GM19240 (cell line): ENCODE data around the gene OR6X1.
A peak's percentile ranks its signal among the peaks of the same experiment; 100 is the strongest.
"Not testable (repeated sequence)": the region's sequence is repeated elsewhere in the genome, so short reads cannot be mapped to it uniquely, and the experiment has no call there.

Experiments
- DNase-seq: peaks from one replicate; pipeline ENCODE4 v3.0.0; 2011; ENCODE audit warnings: low spot score; ENCODE audit not compliant: insufficient read length

OR6X1 gene

DNA sequence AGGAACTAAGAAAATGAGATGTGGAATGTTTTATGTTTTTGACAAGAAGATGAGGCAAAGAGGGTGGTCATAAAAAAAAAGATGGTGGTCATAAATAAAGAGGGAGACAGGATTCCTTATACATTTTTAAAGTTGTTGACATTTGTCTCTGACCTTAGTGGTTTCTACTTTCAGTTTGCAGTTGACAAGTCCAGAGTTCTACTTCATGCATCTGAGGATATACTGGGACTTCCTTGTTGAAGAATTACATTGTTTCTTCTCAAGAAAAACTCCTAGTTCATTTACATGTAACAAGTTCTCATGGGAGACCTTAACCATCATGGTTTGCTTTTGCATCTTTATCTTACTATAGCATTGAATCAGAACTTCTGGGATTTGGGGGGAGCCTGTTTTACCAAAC is 1.2 kb downstream of the OR6X1 start:
- DNase-seq: no peak

DNA sequence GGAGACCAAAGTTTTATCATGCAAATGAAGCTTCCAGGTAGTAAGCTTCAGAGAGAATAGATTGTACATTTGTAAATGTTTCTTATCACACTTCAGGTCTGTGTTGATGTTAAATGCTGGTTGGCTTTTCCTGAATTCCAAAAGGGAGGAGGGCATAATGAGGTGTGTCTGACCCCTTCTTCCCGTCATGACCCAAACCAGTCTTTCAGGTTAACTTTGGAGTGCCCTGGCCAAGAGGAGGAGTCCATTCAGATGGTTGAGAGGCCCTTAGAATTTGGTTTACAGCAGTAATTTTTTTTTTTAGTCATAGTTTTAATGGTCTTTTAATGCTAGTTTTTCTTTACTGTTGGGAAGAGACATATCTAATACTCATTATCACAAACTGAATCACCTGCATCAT is 2.5 kb downstream of the OR6X1 start:
- no peak for DNase-seq

DNA sequence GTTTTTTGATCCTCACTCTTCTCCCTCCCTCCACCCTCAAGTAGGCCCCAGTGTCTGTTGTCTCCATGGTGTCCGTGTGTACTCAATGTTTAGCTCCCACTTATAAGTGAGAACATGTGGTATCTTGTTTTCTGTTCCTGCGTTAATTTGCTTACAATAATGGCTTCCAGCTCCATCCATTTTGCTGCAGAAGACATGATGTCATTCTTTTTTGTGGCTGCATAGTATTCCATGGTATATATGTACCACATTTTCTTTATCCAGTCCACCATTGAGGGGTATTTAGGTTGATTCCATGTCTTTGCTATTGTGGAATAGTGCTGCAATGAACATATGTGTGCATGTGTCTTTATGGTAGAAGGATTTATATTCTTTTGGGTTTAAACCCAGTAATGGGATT is 6.0 kb downstream of the OR6X1 start:
- DNase-seq: not testable (repeated sequence)

DNA sequence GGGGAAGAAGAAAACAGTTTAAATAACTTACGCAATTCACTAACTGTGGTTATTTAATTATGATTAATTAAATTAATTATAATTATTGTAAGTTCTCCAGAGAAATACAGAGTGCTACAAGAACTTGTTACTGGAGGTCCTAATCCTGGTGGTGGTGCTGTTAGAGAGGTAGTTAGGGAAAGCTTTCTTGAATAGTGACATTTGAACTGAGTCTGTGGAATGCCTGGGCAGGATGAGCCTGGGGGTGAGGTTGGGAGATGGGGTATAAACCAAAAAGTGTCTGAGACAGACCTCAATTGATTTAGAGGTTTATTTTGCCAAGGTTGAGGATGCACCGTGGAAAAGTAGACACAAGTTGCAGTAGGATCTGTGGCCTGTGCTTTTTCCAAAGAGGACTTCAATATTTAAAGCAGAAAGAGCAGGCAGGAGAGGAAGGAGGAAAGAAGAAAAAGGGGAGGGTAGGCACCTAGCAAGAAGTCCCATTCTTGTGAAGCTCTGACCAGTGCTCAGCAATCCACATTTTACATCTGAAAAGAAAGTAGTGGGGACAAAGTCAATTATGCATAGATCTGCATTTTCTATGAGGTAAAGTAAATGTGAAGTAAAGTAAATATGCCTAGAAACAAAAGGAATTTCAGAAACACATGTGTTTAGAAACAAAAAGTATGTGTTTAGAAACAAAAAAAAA is 8.4 kb downstream of the OR6X1 start:
- DNase-seq: no peak

DNA sequence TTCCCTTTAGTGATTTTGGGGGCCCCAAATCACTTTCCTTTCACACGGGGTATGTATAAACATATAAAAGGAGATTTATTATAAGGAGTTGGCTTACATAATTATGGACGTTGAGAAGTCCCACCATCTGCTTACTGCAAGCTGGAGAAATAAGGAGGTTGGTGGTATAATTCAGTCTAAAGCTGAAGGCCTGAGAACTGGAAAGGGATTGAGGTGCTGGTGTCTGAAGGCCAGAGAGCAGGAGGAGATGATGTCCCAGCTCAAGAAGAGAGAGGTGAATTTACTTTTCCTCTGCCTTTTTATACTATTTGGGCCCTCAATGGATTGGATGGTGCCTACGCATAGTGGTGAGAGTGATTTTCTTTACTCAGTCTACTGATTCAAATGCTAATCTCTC is 11.6 kb downstream of the OR6X1 start:
- no peak for DNase-seq

DNA sequence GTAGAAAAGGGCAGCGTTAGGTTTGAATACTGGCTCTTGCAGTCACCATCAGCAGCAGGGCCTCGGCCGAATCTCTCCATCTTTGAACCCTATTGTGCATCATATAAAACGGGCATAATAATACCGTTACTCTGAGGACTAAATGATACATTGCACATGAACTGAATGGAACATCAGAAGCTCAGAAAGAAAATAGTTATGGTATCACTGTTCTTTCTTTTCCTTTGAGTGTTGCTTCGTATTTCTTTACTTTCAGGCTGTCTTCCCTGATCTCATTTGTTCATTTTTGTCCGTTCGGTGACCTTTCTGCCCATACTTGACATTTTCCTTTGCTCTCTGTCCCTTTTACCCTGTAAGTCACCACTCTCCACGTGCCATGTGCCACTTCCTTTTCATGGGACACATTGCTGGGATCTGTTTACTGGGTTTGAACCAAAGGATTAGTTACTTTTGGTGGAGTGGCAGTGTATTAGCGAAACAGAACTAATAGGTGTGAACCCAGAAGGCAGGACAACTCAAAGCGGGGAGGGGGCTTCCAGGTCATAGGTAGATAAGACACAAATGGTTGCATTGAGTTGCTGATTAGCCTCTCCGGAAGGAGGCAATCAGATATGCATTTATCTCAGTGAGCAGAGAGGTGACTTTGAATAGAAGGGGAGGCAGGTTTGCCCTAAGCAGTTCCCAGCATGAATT is 12.1 kb downstream of the OR6X1 start:
- DNase-seq: no peak

DNA sequence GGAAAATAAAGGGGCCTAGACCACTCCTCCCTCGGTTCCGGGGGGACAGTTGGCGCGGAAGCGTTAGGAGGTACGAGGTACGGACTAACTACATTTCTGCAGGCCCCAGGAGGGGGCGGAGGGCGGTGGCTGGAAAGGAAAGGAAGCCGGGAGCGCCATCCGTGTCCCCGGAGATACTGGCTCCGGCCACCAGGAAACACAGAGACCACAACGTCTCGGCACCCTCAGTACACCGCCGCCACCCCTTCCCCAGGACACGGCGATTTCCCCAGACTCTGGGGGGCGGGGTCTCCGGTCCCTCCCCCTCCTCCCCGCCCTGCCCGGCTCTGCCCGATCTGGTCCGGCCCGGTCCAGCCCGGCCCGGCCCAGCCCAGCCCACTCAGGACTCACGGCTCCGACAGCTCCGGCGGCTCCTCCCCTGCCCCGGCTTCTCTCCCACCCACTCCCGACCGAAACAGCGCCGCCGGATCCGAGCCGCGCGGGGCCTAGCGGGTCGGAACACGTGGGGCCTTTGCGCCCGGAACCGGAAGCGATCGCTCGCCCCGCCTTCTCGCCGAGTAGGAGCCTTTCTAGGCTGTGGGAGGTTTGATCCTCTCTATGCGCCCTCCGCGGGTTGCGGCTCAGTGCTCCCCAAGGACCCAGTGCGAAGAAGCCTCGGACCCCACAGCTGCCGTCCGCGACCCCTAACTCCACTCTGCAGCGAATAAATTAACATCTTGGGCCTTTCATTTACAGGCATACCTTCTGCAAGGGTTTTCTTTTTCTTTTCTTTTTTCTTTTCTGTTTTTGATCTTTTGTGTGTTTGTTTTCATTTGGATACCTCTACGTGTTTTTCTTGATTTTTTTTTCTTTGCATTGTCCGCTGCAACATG is 12.9 kb downstream of the OR6X1 start, which contains the start of gene ZNF202:
Gene ZNF202, minus strand, starts transcription at position 502 of the 872 bp plus-strand sequence. CDS start 10,772 bp downstream, outside the sequence.
- peak; percentile 47 for DNase-seq

DNA sequence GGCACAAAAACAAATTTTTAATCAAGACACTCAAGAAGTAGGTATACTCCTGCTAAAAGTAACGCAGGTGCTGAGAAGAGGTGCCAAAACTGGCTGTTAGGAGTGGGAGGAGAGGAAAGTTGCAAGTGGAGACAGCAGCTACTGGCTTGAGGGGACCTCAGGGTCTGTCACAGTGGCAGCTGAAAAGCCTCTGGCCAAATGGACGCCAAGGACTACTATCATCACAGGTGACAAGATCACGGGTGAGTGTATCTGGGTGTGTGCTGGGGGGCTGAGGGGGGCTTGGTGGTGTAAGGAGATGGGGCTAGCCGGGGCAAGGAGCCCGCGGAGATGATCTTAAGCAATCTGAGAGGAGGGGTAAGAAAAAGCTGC is 13.5 kb downstream of the OR6X1 start:
- no peak for DNase-seq

DNA sequence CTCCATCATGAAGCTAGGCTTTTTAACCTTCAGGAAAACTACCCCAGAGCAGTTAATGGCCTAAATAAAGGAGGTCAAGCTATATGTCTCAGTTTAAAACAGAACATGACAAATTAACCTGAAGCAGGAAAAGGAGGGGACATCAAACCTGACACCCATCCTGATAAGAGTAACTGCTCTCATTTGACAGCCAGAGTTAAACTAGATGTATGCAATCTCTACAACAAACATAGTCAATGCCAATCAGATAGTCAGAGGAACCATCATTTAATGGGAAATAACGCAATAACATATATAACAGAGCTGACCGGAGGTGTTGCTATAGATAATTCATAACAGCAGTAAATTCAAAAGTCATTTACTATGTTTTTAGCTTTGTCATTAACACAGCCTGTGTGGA is 15.9 kb downstream of the OR6X1 start:
- no peak for DNase-seq

DNA sequence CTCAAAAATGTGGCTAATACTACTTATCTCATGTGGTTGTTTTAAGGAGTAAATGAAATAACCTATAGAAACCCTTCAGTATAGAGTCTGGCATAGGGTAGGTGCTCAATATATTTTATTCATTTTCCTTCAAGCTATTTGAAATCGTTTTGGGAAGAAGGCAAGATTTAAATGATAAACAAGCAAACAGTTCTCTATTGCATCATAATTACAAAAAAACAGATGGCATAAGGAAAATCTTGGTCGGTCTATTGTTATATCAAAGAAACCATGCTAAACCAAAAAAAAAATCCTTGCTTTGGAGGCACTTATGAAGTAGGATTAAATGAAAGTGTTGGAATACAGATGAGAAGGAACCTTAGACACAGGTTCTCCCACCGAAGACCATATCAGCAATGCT is 17.5 kb downstream of the OR6X1 start:
- DNase-seq: no peak

DNA sequence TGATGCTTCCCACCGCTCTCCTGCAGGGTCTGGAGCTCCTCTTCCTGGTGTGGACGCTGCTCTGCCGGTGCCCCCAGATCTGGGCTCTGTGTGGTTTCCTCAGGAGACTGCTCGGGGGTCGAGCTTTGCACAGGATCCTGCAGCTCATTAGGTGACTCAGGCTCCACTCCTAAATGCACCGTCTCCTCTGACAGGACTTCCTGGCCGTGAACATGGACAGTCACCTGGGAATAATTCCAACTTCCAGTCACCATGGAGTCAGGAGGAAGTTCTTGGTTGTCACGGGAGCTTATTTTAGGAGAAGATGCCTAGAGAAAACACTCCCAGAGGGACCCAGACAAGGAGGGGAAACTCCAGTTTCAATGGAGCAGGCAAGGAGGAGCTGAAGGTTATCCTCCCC is 24.7 kb downstream of the OR6X1 start:
- DNase-seq: no peak

DNA sequence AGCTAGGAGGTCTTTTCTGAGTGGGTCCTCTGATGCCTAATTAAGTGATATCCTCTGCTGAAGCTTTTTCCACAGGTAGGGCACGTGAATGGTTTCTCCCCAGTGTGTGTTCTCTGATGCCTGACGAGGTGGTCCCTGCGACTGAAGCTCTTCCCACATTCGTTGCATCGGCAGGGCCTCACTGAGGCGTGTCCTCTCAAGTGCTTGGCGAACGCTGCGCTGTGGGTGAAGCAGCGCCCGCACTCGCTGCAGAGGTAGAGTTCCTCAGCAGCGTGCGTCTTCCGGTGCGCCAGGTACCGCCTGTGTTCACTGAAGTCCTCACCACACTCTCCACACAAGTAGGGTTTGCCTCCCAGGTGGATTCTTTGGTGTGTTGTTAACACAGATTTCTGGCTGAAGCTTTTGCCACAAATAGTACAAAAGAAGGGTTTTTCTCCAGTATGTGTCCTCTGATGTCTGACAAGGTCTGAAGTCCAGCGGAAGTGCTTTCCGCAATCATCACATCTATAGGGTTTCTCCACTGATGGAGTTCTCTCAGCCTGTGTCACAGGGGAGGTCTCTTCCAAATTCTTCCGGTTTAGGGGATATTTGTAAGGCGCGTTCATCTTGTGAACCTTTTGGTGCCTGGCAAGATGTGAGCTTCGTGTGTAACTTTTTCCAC is 28.2 kb downstream of the OR6X1 start:
- no peak for DNase-seq

DNA sequence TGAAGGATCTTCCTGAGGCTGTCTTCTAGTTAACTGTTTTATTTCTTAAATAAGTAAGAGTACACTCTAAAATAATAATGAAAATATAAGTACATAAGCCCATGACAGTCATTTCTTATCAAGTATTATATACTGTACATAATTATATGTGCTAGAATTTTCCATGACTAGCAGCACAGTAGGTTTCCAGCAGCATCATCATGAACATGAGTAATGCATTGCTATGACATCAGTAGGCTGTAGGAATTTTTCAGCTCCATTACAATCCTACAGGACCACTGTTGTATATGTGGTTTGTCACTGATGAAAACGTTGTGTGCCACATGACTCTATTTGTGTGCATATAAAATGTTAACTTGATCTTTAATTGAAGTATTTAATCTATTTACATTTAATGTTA is 34.9 kb downstream of the OR6X1 start:
- DNase-seq: no peak

DNA sequence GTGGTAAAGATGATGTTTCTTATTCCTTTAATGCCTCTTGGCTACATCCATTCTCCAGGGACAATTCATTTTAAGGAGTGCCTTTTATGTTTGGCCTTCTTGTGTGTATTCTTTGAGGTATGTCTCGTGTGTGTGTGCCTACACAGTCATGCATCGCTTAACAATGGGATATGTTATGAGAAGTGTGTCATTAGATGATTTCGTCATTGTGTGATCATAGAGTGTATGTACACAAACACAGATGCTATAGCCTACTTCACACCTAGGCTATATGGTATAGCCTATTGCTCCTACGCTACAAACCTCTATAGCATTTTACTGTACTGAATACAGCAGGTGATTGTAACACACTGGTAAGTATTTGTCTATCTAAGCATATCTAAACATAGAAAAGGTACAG is 35.8 kb downstream of the OR6X1 start:
- DNase-seq: no peak

DNA sequence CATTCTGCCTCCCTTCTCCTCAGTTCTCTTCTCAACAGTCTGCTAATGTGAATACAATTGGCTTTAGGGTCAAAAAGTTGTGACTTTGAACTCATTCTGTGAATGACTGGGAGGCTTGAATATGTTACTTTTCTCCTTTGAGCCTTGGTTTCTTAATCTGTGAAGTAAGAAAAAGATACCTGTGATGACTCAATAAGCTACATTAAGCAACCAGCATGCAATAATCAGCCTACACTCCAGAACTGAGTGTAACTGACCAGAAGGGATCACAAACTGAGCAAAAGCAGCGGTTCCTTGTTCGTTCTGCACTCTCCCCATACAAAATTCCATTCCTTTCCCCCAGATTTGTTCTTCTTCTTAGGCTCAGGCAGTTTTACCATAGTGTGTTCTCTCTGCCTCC is 36.3 kb downstream of the OR6X1 start:
- DNase-seq: no peak

DNA sequence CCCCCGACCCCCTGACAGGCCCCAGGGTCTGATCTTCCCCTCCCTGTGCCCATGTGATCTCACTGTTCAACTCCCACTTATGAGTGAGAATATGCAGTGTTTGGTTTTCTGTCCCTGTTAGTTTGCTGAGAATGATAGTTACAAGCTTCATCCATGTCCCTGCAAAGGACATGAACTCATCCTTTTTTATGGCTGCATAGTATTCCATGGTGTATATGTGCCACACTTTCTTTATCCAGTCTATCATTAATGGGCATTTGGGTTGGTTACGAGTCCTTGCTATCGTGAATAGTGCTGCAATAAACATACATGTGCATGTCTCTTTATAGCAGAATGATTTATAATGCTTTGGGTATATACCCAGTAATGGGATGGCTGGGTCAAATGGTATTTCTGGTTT is 41.7 kb downstream of the OR6X1 start:
- not testable (repeated sequence) for DNase-seq

DNA sequence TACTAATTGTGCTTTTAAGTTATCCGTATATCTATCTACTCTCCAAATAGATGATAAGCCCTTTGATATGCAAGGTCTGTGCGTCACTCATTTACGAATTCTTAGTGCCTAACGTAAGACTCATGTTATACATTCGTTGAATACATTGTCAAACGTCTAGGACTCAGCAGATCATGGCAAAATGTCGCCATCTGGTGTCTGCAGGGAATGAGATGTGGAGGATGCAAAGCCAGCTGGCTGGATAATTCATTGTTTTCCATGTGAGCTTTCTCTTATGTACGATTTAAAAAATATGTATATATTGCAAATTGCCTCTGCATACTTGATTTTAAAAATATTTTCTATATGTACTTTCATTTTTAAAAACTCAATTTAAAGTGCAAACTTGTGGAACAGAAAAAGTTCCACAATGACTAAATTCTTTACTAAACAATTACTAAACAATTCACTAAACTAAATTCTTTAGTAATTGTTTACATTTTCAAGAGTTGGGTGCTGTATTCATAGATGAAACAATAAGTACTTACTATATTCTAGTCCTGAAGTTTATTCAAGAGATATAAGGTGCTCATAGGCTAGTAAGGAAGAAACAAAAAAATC is 46.6 kb downstream of the OR6X1 start:
- peak; percentile 12 for DNase-seq

DNA sequence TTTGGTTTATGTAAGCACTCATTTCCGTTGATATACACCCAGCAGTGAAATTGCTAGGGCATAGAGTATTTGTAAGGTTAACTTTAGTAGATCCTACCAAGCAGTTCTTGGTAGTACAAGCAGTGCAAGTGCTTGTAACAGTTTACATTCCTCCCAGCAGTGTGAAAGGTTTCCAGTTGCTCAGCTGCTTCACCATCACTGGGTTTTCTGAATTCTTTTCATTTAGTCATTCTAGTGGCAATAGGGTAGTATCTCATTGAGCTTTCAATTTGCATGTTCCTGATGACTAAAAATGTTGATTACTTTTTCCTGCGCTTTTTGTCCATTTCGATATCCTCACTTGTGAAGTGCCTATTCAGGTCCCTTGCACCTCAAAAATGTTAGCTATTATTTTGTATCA is 47.1 kb downstream of the OR6X1 start:
- no peak for DNase-seq

DNA sequence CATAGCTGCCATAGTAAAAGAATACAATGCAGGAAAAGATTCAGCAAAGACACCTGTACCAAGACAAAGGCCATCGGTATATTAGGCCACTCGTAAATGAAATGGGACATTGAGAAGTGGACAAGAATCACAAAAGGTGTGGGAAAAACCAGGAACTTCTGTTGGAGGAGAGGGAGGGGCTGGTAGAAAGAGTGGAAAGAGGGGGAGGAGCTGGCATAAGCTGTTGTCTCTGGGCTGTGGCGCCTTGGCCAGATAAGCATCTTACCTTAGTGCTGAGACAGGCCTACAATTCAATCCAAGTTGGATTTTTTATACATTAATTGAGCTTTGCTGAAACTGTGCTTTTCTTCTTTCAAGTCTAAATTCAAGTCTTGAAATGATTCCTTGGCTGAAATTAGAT is 50.0 kb downstream of the OR6X1 start:
- no peak for DNase-seq
